Measurements from ENCODE around the gene NFKB2.
A peak's percentile ranks its signal among the peaks of the same experiment; 100 is the strongest.

NFKB2 gene

DNA sequence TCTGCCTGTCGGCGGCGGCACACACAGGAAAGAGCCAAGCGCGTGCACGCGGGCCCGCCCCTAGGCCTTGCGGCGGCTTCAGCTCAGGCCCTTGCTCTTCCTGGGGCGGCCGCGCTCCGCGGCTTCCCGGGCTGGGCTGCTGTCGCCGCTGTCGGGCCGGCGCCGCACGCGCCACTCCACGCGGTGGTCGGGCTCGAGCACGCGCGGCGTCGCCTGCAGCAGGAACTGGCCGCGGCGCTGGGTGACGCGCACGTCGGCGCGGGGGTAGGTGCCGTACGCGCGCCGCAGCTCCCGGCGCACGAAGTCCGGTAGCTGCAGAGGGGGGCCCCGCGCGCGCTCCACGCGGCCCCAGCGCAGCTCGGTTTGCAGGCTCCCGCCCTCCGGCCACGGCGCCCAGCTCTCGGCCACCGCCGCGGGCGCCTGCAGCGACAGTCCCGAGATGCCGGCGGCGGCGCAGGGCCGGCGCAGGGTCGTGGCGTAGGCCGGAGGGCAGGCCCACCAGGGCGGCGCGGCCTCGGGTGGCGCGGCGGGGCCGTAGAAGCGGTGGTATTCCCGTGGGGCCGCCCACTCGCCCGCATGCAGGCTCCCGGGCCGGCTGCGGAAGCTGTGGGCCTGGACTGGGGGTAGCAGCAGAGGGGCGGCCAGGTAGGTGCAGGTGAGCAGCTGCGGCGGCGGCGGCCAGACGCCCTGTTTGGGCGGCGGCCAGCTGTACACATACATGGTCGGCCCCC, 55.0 kb downstream of the NFKB2 start:
- peak overlapping the region; percentile 62 for H3K9ac ChIP-seq (ENCODE audit: low read depth, low read length)
- H3K4me1 ChIP-seq (ENCODE audit: control insufficient read depth, insufficient read depth, low read length) = peaks cover 26% of the 10 kb centered on the region
- peak overlapping the region; percentile 81 for H3K4me3 ChIP-seq (ENCODE audit: low read depth, low read length)
- H3K36me3 ChIP-seq (ENCODE audit: control insufficient read depth, insufficient read depth, low read length) = peaks cover 11% of the 10 kb centered on the region
- H3K27me3 ChIP-seq (ENCODE audit: control insufficient read depth, insufficient read depth, low read length) = no peaks in the 10 kb centered on the region
- H3K9me3 ChIP-seq (ENCODE audit: control insufficient read depth, insufficient read depth, low read length) = no peaks in the 10 kb centered on the region

- H3K4me1 ChIP-seq (ENCODE audit: control insufficient read depth, insufficient read depth, low read length) = peaks cover 33% of the 10 kb centered on the region
- H3K27me3 ChIP-seq (ENCODE audit: control insufficient read depth, insufficient read depth, low read length) = no peaks in the 10 kb centered on the region
- H3K9ac ChIP-seq (ENCODE audit: low read depth, low read length) = peak within 1 kb of the TSS; percentile 54
- H3K9me3 ChIP-seq (ENCODE audit: control insufficient read depth, insufficient read depth, low read length) = no peaks in the 10 kb centered on the region
- H3K36me3 ChIP-seq (ENCODE audit: control insufficient read depth, insufficient read depth, low read length) = peaks cover 11% of the 10 kb centered on the region
- H3K4me3 ChIP-seq (ENCODE audit: low read depth, low read length) = peak within 1 kb of the TSS; percentile 81
These were observed 55.8 kb downstream of the NFKB2 start, which contains the start of gene C10orf95 for GRCh38 chr10:102451105-102451969. C10orf95 (minus strand) TSS chr10:102451543; CDS start chr10:102451093, 450 bp downstream.
